ENCODE results near the gene PACS2.
"Not testable (repeated sequence)": the region's sequence is repeated elsewhere in the genome, so short reads cannot be mapped to it uniquely, and the experiment has no call there.

Gene PACS2

GRCh38 chr14:105292826-105293711 is 21.5 kb upstream of the PACS2 start:
- DNase-seq = no peak
- H3K27ac ChIP-seq = no peak overlapping the region
- TF ChIP-seq CTCF (IDR thresholded peaks at IDR 0.05; ENCODE audit: low read depth, low read length) = no peak
- no peaks in the 10 kb centered on the region for H3K27me3 ChIP-seq (ENCODE audit: insufficient read depth, low read depth, severe bottlenecking)
- H3K9me3 ChIP-seq (ENCODE audit: severe bottlenecking) = no peaks in the 10 kb centered on the region
- no peaks in the 10 kb centered on the region; the same call in 1 of the 2 replicates for H3K36me3 ChIP-seq
- no peak overlapping the region for H3K4me3 ChIP-seq (ENCODE audit: low read depth, low read length)

GRCh38 chr14:105294142-105294597 is 20.4 kb upstream of the PACS2 start:
- H3K36me3 ChIP-seq = no peaks in the 10 kb centered on the region; the same call in 1 of the 2 replicates
- TF ChIP-seq CTCF (IDR thresholded peaks at IDR 0.05; ENCODE audit: low read depth, low read length) = no peak
- no peak overlapping the region for H3K27ac ChIP-seq
- H3K4me3 ChIP-seq (ENCODE audit: low read depth, low read length) = no peak overlapping the region
- no peaks in the 10 kb centered on the region for H3K27me3 ChIP-seq (ENCODE audit: insufficient read depth, low read depth, severe bottlenecking)
- H3K9me3 ChIP-seq (ENCODE audit: severe bottlenecking) = no peaks in the 10 kb centered on the region
- DNase-seq = no peak

GRCh38 chr14:105297311-105297710 is 17.2 kb upstream of the PACS2 start:
- not testable (repeated sequence) for DNase-seq; H3K9me3 ChIP-seq (ENCODE audit: severe bottlenecking); H3K27me3 ChIP-seq (ENCODE audit: insufficient read depth, low read depth, severe bottlenecking); H3K4me3 ChIP-seq (ENCODE audit: low read depth, low read length); H3K36me3 ChIP-seq; H3K27ac ChIP-seq

- H3K9me3 ChIP-seq (ENCODE audit: severe bottlenecking) = no peaks in the 10 kb centered on the region
- H3K4me3 ChIP-seq (ENCODE audit: low read depth, low read length) = peak overlapping the region; percentile 80
- no peak for TF ChIP-seq CTCF (IDR thresholded peaks at IDR 0.05; ENCODE audit: low read depth, low read length)
- peak overlapping the region; percentile 85 for H3K27ac ChIP-seq
- H3K27me3 ChIP-seq (ENCODE audit: insufficient read depth, low read depth, severe bottlenecking) = no peaks in the 10 kb centered on the region
- no peak for DNase-seq
- H3K36me3 ChIP-seq = no peaks in the 10 kb centered on the region; the same call in 1 of the 2 replicates
Observed at GRCh38 chr14:105299654-105300541, 14.7 kb upstream of the PACS2 start.

- Histone ChIP-seq H3K27ac (peak within 1 kb of the TSS; percentile 85), H3K27me3 (ENCODE audit: insufficient read depth, low read depth, severe bottlenecking) (no peaks in the 10 kb centered on the region), H3K9me3 (ENCODE audit: severe bottlenecking) (no peaks in the 10 kb centered on the region), H3K4me3 (ENCODE audit: low read depth, low read length) (peak within 1 kb of the TSS; percentile 80), H3K36me3 (no peaks in the 10 kb centered on the region; the same call in 1 of the 2 replicates)
- DNase-seq = peak; percentile 96
- no peak for TF ChIP-seq CTCF (IDR thresholded peaks at IDR 0.05; ENCODE audit: low read depth, low read length)
Observed at GRCh38 chr14:105300542-105301102, 13.9 kb upstream of the PACS2 start, which contains the start of gene BRF1. TSS of gene BRF1 (minus strand) at chr14:105301001. CDS start at chr14:105300629, 372 bp downstream.
